HCT116 (cell line): ENCODE data around the gene GHRHR. TPM values are rescaled to one million over a fixed set of nuclear protein-coding genes. Genes with fewer than 3 reads are reported as not detected.

Experiments
- ATAC-seq: fragments of 200-7000 bp; cut with Tn5 transposase; 2 replicates; pipeline ENCODE4 v1.9.1; 2020; ENCODE audit warnings: mild to moderate bottlenecking, moderate library complexity
- BruUV-seq: library from RNA; stranded (reverse); fragments of 400-500 nt; replicated peaks from 2 replicates; lab custom pipeline; 2021; lab: Mats Ljungman, UMichigan
- CTCF ChIA-PET: fragments of 300-600 bp; sonication (Branson Sonifier 250); formaldehyde crosslinking; loops from one replicate; lab custom pipeline; 2021; ENCODE audit warnings: antibody characterized with exemption; lab: Charles Lee
- POLR2A ChIA-PET: fragments of 300-600, 350-600 bp; sonication (Branson Sonifier 250); formaldehyde crosslinking; loops from one replicate; lab custom pipeline; 2021; ENCODE audit warnings: antibody characterized with exemption; lab: Charles Lee
- RAD21 ChIA-PET, 2 experiments: fragments of 300-600 bp; sonication (Branson Sonifier 250); formaldehyde crosslinking; loops; one replicate each; lab custom pipeline; 2023; ENCODE audit warnings: low total read pairs in 2 of 2; ENCODE audit not compliant: uncharacterized antibody in 2 of 2, unreplicated experiment in 2 of 2, low non-redundant PET in 1 of 2; lab: Charles Lee
- DNase-seq: peaks from one replicate; pipeline ENCODE4 v3.0.0-alpha.2; 2010; ENCODE audit warnings: low read depth, low spot score
- H2AFZ ChIP-seq: fragments of 200-600 bp; shearing (Covaris generic), sonication (generic); 2 replicates; pipeline ENCODE4 v1.6.1; 2017; ENCODE audit warnings: low read depth, mixed run types, mixed read lengths, antibody characterized with exemption, low read length; ENCODE audit not compliant: poor library complexity, severe bottlenecking
- H3K27ac ChIP-seq: 2 replicates; pipeline ENCODE4 v1.5.1; 2012; ENCODE audit warnings: low read depth, low read length
- H3K27me3 ChIP-seq: fragments of 200-600 bp; sonication (generic); 2 replicates; pipeline ENCODE4 v1.6.1; 2016; ENCODE audit warnings: mixed run types, low read length, mixed read lengths; ENCODE audit not compliant: insufficient read depth
- H3K36me3 ChIP-seq, 2 experiments: fragments of 200-500 bp in 1 of 2; fragments of 200-600 bp in 1 of 2; sonication (Bioruptor generic) in 1 of 2; sonication (generic) in 1 of 2; 2 replicates each; pipeline versions ENCODE4 v1.5.1 to v1.6.1; 2014 to 2016; ENCODE audit warnings: low read length in 2 of 2, inconsistent platforms in 1 of 2, mixed read lengths in 1 of 2, mixed run types in 1 of 2; ENCODE audit not compliant: insufficient read depth in 2 of 2, control insufficient read depth in 1 of 2
- H3K4me1 ChIP-seq, 2 experiments: fragments of 200-600 bp in 1 of 2; sonication (generic) in 1 of 2; 2 replicates each; pipeline versions ENCODE4 v1.5.1 to v1.6.1; 2012 to 2017; ENCODE audit warnings: low read length in 2 of 2, inconsistent platforms in 1 of 2, mild to moderate bottlenecking in 1 of 2, mixed read lengths in 1 of 2, mixed run types in 1 of 2, moderate library complexity in 1 of 2; ENCODE audit not compliant: insufficient read depth in 2 of 2, control insufficient read depth in 1 of 2
- H3K4me2 ChIP-seq: fragments of 200-600 bp; sonication (generic); 2 replicates; pipeline ENCODE4 v1.6.1; 2017; ENCODE audit warnings: mixed run types, low read length, mixed read lengths
- H3K4me3 ChIP-seq, 2 experiments: fragments of 200-600 bp in 1 of 2; sonication (generic) in 1 of 2; replicated peaks in 1 of 2; 2 replicates each; pipeline ENCODE4 v1.5.1; 2011 to 2016; ENCODE audit warnings: low read length in 2 of 2, control low read depth in 1 of 2, low read depth in 1 of 2, mild to moderate bottlenecking in 1 of 2, mixed read lengths in 1 of 2, mixed run types in 1 of 2
- H3K79me2 ChIP-seq: fragments of 200-600 bp; sonication (generic); 2 replicates; pipeline ENCODE4 v1.6.1; 2017; ENCODE audit warnings: mild to moderate bottlenecking, mixed run types, low read length, moderate library complexity, mixed read lengths; ENCODE audit not compliant: insufficient read depth
- H3K9ac ChIP-seq: fragments of 200-600 bp; sonication (generic); 2 replicates; pipeline ENCODE4 v1.6.1; 2016; ENCODE audit warnings: low read length, mixed read lengths
- H3K9me2 ChIP-seq: fragments of 200-600 bp; sonication (generic), shearing (Covaris generic); 2 replicates; pipeline ENCODE4 v1.6.1; 2017; ENCODE audit warnings: mixed run types, mild to moderate bottlenecking, moderate library complexity; ENCODE audit not compliant: insufficient read depth
- H3K9me3 ChIP-seq, 2 experiments: fragments of 200-500 bp in 1 of 2; fragments of 200-600 bp in 1 of 2; sonication (Bioruptor generic) in 1 of 2; sonication (generic) in 1 of 2; 2 replicates each; pipeline ENCODE4 v1.6.1; 2014 to 2017; ENCODE audit warnings: low read length in 2 of 2, mixed read lengths in 2 of 2, inconsistent platforms in 1 of 2, low read depth in 1 of 2, mild to moderate bottlenecking in 1 of 2, mixed run types in 1 of 2, moderate library complexity in 1 of 2; ENCODE audit not compliant: control insufficient read depth in 1 of 2, insufficient read depth in 1 of 2
- H4K20me1 ChIP-seq: fragments of 200-600 bp; sonication (generic), shearing (Covaris generic); 2 replicates; pipeline ENCODE4 v1.6.1; 2017; ENCODE audit warnings: mixed run types, mild to moderate bottlenecking, moderate library complexity; ENCODE audit not compliant: insufficient read depth
- CBX3 ChIP-seq: IDR thresholded peaks from 2 replicates; pipeline ENCODE4 v1.6.1; 2012; ENCODE audit warnings: low read depth
- ELF1 ChIP-seq: IDR thresholded peaks from 2 replicates; pipeline ENCODE4 v1.6.1; 2012; ENCODE audit warnings: low read depth, borderline replicate concordance
- EZH2 ChIP-seq: fragments of 200-600 bp; sonication (generic); IDR thresholded peaks from 2 replicates; pipeline ENCODE4 v1.6.1; 2017; ENCODE audit warnings: antibody characterized with exemption, mixed run types
- EZH2phosphoT487 ChIP-seq: fragments of 200-600 bp; IDR thresholded peaks from 2 replicates; pipeline ENCODE4 v1.6.1; 2018; ENCODE audit warnings: antibody characterized with exemption, borderline replicate concordance
- FOSL1 ChIP-seq: IDR thresholded peaks from 2 replicates; pipeline ENCODE4 v1.6.1; 2012; ENCODE audit warnings: low read depth
- JUND ChIP-seq: IDR thresholded peaks from 2 replicates; pipeline ENCODE4 v1.6.1; 2012
- MAX ChIP-seq: IDR thresholded peaks from 2 replicates; pipeline ENCODE4 v1.6.1; 2012
- POLR2A ChIP-seq: IDR thresholded peaks from 2 replicates; pipeline ENCODE4 v1.7.0; 2011; ENCODE audit warnings: borderline replicate concordance; ENCODE audit not compliant: insufficient read depth, insufficient read length; ENCODE audit errors: extremely low read depth
- POLR2AphosphoS5 ChIP-seq: IDR thresholded peaks from 2 replicates; pipeline ENCODE4 v1.6.1; 2011; ENCODE audit warnings: mild to moderate bottlenecking, low read depth, low read length, moderate library complexity
- RAD21 ChIP-seq: IDR thresholded peaks from 2 replicates; pipeline ENCODE4 v1.6.1; 2012; ENCODE audit warnings: low read depth, mild to moderate bottlenecking
- REST ChIP-seq: IDR thresholded peaks from 2 replicates; pipeline ENCODE4 v1.6.1; 2012; ENCODE audit warnings: low read depth
- SP1 ChIP-seq: IDR thresholded peaks from 2 replicates; pipeline ENCODE4 v1.6.1; 2012; ENCODE audit warnings: low read depth
- SRF ChIP-seq: IDR thresholded peaks from 2 replicates; pipeline ENCODE4 v1.6.1; 2012; ENCODE audit warnings: low read depth
- YY1 ChIP-seq: IDR thresholded peaks from 2 replicates; pipeline ENCODE4 v1.6.1; 2011; ENCODE audit warnings: low read length, low read depth, moderate library complexity, mild to moderate bottlenecking; ENCODE audit not compliant: insufficient replicate concordance; ENCODE audit errors: extremely low read depth
- ZBTB33 ChIP-seq: IDR thresholded peaks from 2 replicates; pipeline ENCODE4 v1.6.1; 2011; ENCODE audit warnings: mild to moderate bottlenecking, low read length, moderate library complexity; ENCODE audit not compliant: insufficient replicate concordance; ENCODE audit errors: extremely low read depth
- ZFX ChIP-seq: fragments of 450-650 bp; IDR thresholded peaks from 2 replicates; pipeline ENCODE4 v1.6.1; 2017
- ZNF274 ChIP-seq: fragments of 200-500 bp; sonication (Bioruptor generic); IDR thresholded peaks from 2 replicates; pipeline ENCODE4 v1.6.1; 2014; ENCODE audit warnings: mild to moderate bottlenecking, low read depth, low read length, inconsistent platforms
- intact Hi-C: fragments of 100-400 bp; cut with micrococcal nuclease; formaldehyde crosslinking; loops from 2 replicates; pipeline ENCODE4 v1.10.0; 2022
- total RNA-seq: library from RNA; stranded (reverse); gene quantifications from one replicate; pipeline ENCODE4 v1.2.1, GENCODE V29; 2021; ENCODE audit not compliant: unreplicated experiment

Gene GHRHR
- total RNA-seq, 1 experiment from 2014 or later: not detected

- ChIA-PET RAD21 (no interaction called here), CTCF (no interaction called here), POLR2A (no interaction called here)
- BruUV-seq: no TSS peak
- Histone ChIP-seq H3K9ac (no peak overlapping the region), H2AFZ (no peak overlapping the region), H3K27me3 (peaks cover 34% of the 10 kb centered on the region), H3K4me3 (no peak overlapping the region), H3K27ac (no peak overlapping the region), H4K20me1 (no peaks in the 10 kb centered on the region), H3K79me2 (no peaks in the 10 kb centered on the region), H3K4me2 (no peak overlapping the region), H3K9me2 (no peaks in the 10 kb centered on the region), H3K4me1 (no peaks in the 10 kb centered on the region), H3K9me3 (no peaks in the 10 kb centered on the region), H3K36me3 (no peaks in the 10 kb centered on the region)
- TF ChIP-seq SRF (no peak), POLR2AphosphoS5 (no peak), RAD21 (no peak), MAX (no peak), CBX3 (no peak), SP1 (no peak)
- intact Hi-C loops: loop anchor here (10.0 kb wide), 1 partner anchor 90 kb away; no protein-coding TSS in a partner anchor
- ATAC-seq: no peak
- DNase-seq: no peak
These were observed 40.6 kb downstream of the GHRHR start for GRCh38 chr7:31004393-31004792.

- no TSS peak for BruUV-seq
- no peak for TF ChIP-seq CBX3
- no peak for TF ChIP-seq FOSL1
- TF ChIP-seq ZBTB33: no peak
- no peak for TF ChIP-seq SP1
- TF ChIP-seq JUND: no peak
- TF ChIP-seq POLR2A: no peak
- TF ChIP-seq EZH2phosphoT487: no peak
- TF ChIP-seq YY1: no peak
- TF ChIP-seq ZNF274: no peak
- no peak for TF ChIP-seq ZFX
- TF ChIP-seq EZH2: no peak
- TF ChIP-seq ELF1: no peak
- no peak for TF ChIP-seq MAX
- no peak for TF ChIP-seq REST
These were observed 43.1 kb downstream of the GHRHR start for GRCh38 chr7:31006857-31007256.

More at GRCh38 chr7:31006857-31007256, 43.1 kb downstream of the GHRHR start:
- H3K79me2 ChIP-seq: no peaks in the 10 kb centered on the region
- ChIA-PET POLR2A (no interaction called here), RAD21 (no interaction called here), CTCF (no interaction called here)
- no peaks in the 10 kb centered on the region for H4K20me1 ChIP-seq
- H3K4me1 ChIP-seq: no peaks in the 10 kb centered on the region
- intact Hi-C loops: loop anchor here (10.0 kb wide), 1 partner anchor 88 kb away; no protein-coding TSS in a partner anchor
- H3K36me3 ChIP-seq: no peaks in the 10 kb centered on the region
- H3K27ac ChIP-seq: no peak overlapping the region
- H3K9ac ChIP-seq: no peak overlapping the region
- H3K27me3 ChIP-seq: peaks cover 36% of the 10 kb centered on the region
- H3K4me3 ChIP-seq: no peak overlapping the region
- no peak overlapping the region for H2AFZ ChIP-seq
- no peak overlapping the region for H3K4me2 ChIP-seq
- DNase-seq: no peak
- no peaks in the 10 kb centered on the region for H3K9me2 ChIP-seq
- H3K9me3 ChIP-seq: peaks cover 0 to 6% of the 10 kb centered on the region in 2 experiments; a peak in 1 of 4 replicates
- no peak for ATAC-seq
